22Rv1 (cell line): ENCODE measurements around the gene ITPR2.

ENCODE experiments used
- ZFX ChIP-seq: fragments of 450-650 bp; IDR thresholded peaks from 2 replicates; pipeline ENCODE4 v1.6.1; 2017; ENCODE audit warnings: antibody characterized with exemption, borderline replicate concordance
- TF ChIP-seq, protein P1 (sequence below): fragments of 450-650 bp; IDR thresholded peaks from 2 replicates; pipeline ENCODE4 v1.5.1; 2017; ENCODE audit warnings: mild to moderate bottlenecking

DNA sequence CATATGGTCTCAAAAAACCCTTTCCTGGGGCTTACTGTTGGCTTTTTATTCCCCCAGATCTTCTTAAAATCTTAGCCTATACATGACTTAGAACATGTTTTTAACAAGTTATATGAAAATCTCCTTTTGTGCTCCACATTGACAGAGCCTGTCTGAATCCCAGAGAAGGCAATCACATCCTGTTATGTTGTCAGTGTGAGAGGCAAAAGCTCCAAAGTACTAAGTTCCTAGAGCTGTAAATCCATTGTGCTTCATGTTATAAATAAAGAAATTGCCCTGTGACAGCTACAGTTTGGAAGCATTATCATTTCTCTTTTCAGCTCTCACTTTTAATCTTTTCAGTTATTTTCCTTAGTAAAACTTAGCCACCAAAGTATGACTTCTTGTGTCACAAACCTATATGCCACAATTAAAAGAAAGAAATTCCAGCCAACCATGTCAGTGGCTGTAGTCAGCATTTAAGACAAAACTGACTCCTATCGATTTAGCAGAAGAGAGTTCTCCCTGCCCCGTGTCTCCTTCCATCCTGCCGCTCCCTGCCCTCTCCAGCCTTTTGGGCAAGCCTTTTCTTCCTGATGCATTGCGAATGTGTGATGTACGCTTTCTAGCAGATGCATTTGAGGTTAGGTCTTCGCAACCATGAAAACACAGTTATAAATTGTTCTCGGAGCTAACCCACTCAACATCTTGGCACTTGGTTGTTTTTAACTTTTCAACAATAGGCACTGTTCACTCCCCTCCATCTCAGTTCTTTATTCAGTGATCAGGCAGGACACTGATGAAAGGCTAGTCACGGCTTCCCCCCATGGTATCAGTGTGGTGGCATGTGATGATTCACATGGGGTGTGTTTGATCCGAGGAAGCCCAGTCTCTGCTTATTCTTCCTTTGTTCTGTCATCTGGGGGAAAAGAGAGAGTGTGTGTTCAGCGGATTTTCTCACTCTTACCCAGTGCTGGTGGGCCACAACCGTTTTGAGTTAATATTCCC, 494.1 kb downstream of the ITPR2 start:
- TF ChIP-seq, protein P1, sequence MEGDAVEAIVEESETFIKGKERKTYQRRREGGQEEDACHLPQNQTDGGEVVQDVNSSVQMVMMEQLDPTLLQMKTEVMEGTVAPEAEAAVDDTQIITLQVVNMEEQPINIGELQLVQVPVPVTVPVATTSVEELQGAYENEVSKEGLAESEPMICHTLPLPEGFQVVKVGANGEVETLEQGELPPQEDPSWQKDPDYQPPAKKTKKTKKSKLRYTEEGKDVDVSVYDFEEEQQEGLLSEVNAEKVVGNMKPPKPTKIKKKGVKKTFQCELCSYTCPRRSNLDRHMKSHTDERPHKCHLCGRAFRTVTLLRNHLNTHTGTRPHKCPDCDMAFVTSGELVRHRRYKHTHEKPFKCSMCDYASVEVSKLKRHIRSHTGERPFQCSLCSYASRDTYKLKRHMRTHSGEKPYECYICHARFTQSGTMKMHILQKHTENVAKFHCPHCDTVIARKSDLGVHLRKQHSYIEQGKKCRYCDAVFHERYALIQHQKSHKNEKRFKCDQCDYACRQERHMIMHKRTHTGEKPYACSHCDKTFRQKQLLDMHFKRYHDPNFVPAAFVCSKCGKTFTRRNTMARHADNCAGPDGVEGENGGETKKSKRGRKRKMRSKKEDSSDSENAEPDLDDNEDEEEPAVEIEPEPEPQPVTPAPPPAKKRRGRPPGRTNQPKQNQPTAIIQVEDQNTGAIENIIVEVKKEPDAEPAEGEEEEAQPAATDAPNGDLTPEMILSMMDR: no peak
- TF ChIP-seq ZFX: no peak
